ENCODE results near the gene ROR1. TPM values are rescaled to one million over a fixed set of nuclear protein-coding genes. Genes with fewer than 3 reads are reported as not detected.

The ROR1 gene
- total RNA-seq, 1 experiment from 2014 or later, result 37.2 TPM

GRCh38 chr1:63843884-63844283 lies 70.1 kb downstream of the ROR1 start:
- ChIA-PET CTCF (interaction anchor here (1.2 to 1.6 kb wide), 2 partner anchors 169 to 293 kb away, joined by 3 to 5 read pairs; no protein-coding TSS in a partner anchor), POLR2A (no interaction called here)
- no TSS peak for BruUV-seq (replicated peaks)
- Mint-ChIP-seq H3K4me1 (ENCODE audit: low read depth, unreplicated experiment) (peaks cover 13% of the 10 kb centered on the region), H3K36me3 (ENCODE audit: insufficient read depth, unreplicated experiment) (peaks cover 5% of the 10 kb centered on the region), H3K9me3 (ENCODE audit: unreplicated experiment) (no peaks in the 10 kb centered on the region), H3K27me3 (ENCODE audit: insufficient read depth, unreplicated experiment) (no peaks in the 10 kb centered on the region), H3K4me3 (ENCODE audit: unreplicated experiment) (peak overlapping the region; percentile 7), H3K27ac (ENCODE audit: unreplicated experiment) (peak overlapping the region; percentile 61)
- Histone ChIP-seq H3K9me3 (no peaks in the 10 kb centered on the region), H3K4me1 (peaks cover 13% of the 10 kb centered on the region; the same call in 1 of the 2 replicates), H3K36me3 (ENCODE audit: control insufficient read depth, insufficient read depth, low read length) (no peaks in the 10 kb centered on the region), H3K27me3 (replicated peaks; ENCODE audit: control insufficient read depth, insufficient read depth, low read length) (no peaks in the 10 kb centered on the region), H3K4me3 (ENCODE audit: low read depth, low read length) (no peak overlapping the region)
- DNase-seq, result peak; percentile 47 to 56
- intact Hi-C loops (cut with micrococcal nuclease; ENCODE audit: unreplicated experiment), result loop anchor here (1.0 kb wide), 1 partner anchor 9 kb away; no protein-coding TSS in a partner anchor
- TF ChIP-seq CTCF (IDR thresholded peaks at IDR 0.05; ENCODE audit: insufficient read depth in 1 of 2, low read depth in 1 of 2, low read length in 1 of 2, severe bottlenecking in 1 of 2, unreplicated experiment in 1 of 2), result no peak

GRCh38 chr1:63845346-63845745 lies 71.5 kb downstream of the ROR1 start:
- Mint-ChIP-seq H3K4me3 (ENCODE audit: unreplicated experiment) (no peak overlapping the region), H3K27ac (ENCODE audit: unreplicated experiment) (peak overlapping the region; percentile 46), H3K4me1 (ENCODE audit: low read depth, unreplicated experiment) (peaks cover 13% of the 10 kb centered on the region), H3K36me3 (ENCODE audit: insufficient read depth, unreplicated experiment) (peaks cover 4% of the 10 kb centered on the region), H3K27me3 (ENCODE audit: insufficient read depth, unreplicated experiment) (no peaks in the 10 kb centered on the region), H3K9me3 (ENCODE audit: unreplicated experiment) (no peaks in the 10 kb centered on the region)
- ChIA-PET POLR2A (no interaction called here), CTCF (no interaction called here)
- Histone ChIP-seq H3K27me3 (replicated peaks; ENCODE audit: control insufficient read depth, insufficient read depth, low read length) (no peaks in the 10 kb centered on the region), H3K4me1 (peaks cover 13% of the 10 kb centered on the region; the same call in 1 of the 2 replicates), H3K36me3 (ENCODE audit: control insufficient read depth, insufficient read depth, low read length) (no peaks in the 10 kb centered on the region), H3K4me3 (ENCODE audit: low read depth, low read length) (no peak overlapping the region), H3K9me3 (no peaks in the 10 kb centered on the region)
- BruUV-seq (replicated peaks), result no TSS peak
- no peak for DNase-seq
- intact Hi-C loops (cut with micrococcal nuclease; ENCODE audit: unreplicated experiment), result no loop called here
- no peak for TF ChIP-seq CTCF (IDR thresholded peaks at IDR 0.05; ENCODE audit: insufficient read depth in 1 of 2, low read depth in 1 of 2, low read length in 1 of 2, severe bottlenecking in 1 of 2, unreplicated experiment in 1 of 2)

- H3K27ac Mint-ChIP-seq (ENCODE audit: unreplicated experiment), result no peak overlapping the region
- Histone ChIP-seq H3K4me1 (peaks cover 13% of the 10 kb centered on the region; the same call in 1 of the 2 replicates), H3K4me3 (ENCODE audit: low read depth, low read length) (no peak overlapping the region), H3K27me3 (replicated peaks; ENCODE audit: control insufficient read depth, insufficient read depth, low read length) (no peaks in the 10 kb centered on the region), H3K9me3 (no peaks in the 10 kb centered on the region), H3K36me3 (ENCODE audit: control insufficient read depth, insufficient read depth, low read length) (no peaks in the 10 kb centered on the region)
- intact Hi-C loops (cut with micrococcal nuclease; ENCODE audit: unreplicated experiment), result no loop called here
- no peak overlapping the region for H3K4me3 Mint-ChIP-seq (ENCODE audit: unreplicated experiment)
- TF ChIP-seq CTCF (IDR thresholded peaks at IDR 0.05; ENCODE audit: insufficient read depth in 1 of 2, low read depth in 1 of 2, low read length in 1 of 2, severe bottlenecking in 1 of 2, unreplicated experiment in 1 of 2), result no peak
- ChIA-PET POLR2A (no interaction called here), CTCF (no interaction called here)
- no peaks in the 10 kb centered on the region for H3K36me3 Mint-ChIP-seq (ENCODE audit: insufficient read depth, unreplicated experiment)
- no peaks in the 10 kb centered on the region for H3K27me3 Mint-ChIP-seq (ENCODE audit: insufficient read depth, unreplicated experiment)
- no peaks in the 10 kb centered on the region for H3K9me3 Mint-ChIP-seq (ENCODE audit: unreplicated experiment)
- BruUV-seq (replicated peaks), result no TSS peak
- H3K4me1 Mint-ChIP-seq (ENCODE audit: low read depth, unreplicated experiment), result peaks cover 13% of the 10 kb centered on the region
- DNase-seq, result no peak
These were observed 73.6 kb downstream of the ROR1 start for GRCh38 chr1:63847308-63847910.

All from Caco-2 (cell line).